H9 (cell line): ENCODE results near the gene SNX17. TPM values are rescaled to one million over a fixed set of nuclear protein-coding genes. Genes with fewer than 3 reads are reported as not detected.

Experiments used
- total RNA-seq: library from RNA; stranded (reverse); gene quantifications from 2 replicates; pipeline ENCODE4 v1.2.1, GENCODE V29; 2021

The SNX17 gene
- total RNA-seq, 1 experiment from 2014 or later = 81.1 TPM

Other genes starting within 250 kb of the SNX17 start
- 0.31 and 0.61 TPM in 2 replicates for gene ABHD1, start 246.8 kb upstream of the SNX17 start, total RNA-seq
- gene PREB, start 236.0 kb upstream of the SNX17 start, total RNA-seq = 43.6 and 45.6 TPM in 2 replicates
- not detected in 2 replicates for gene PRR30, start 231.2 kb upstream of the SNX17 start, total RNA-seq
- gene TCF23, start 221.6 kb upstream of the SNX17 start, total RNA-seq = not detected in 2 replicates
- 106 and 108 TPM in 2 replicates for gene ATRAID, start 158.6 kb upstream of the SNX17 start, total RNA-seq
- 112 and 122 TPM in 2 replicates for gene SLC5A6, start 158.3 kb upstream of the SNX17 start, total RNA-seq
- 117 and 130 TPM in 2 replicates for gene CAD, start 153.2 kb upstream of the SNX17 start, total RNA-seq
- 2.5 and 3.4 TPM in 2 replicates for gene SLC30A3, start 107.6 kb upstream of the SNX17 start, total RNA-seq
- gene DNAJC5G, start 95.2 kb upstream of the SNX17 start, total RNA-seq = 0.37 and 0.44 TPM in 2 replicates
- 4.6 and 5.0 TPM in 2 replicates for gene TRIM54, start 88.2 kb upstream of the SNX17 start, total RNA-seq
- 0.77 and 1.5 TPM in 2 replicates for gene UCN, start 62.2 kb upstream of the SNX17 start, total RNA-seq
- gene MPV17, start 47.5 kb upstream of the SNX17 start, total RNA-seq = 55.4 and 59.4 TPM in 2 replicates
- gene GTF3C2, start 13.9 kb upstream of the SNX17 start, total RNA-seq = 109 TPM in 2 replicates
- gene EIF2B4, start 278 bp upstream of the SNX17 start, total RNA-seq = 62.1 and 67.2 TPM in 2 replicates
- 24.8 and 26.5 TPM in 2 replicates for gene ZNF513, start 10.1 kb downstream of the SNX17 start, total RNA-seq
- 146 and 150 TPM in 2 replicates for gene PPM1G, start 39.0 kb downstream of the SNX17 start, total RNA-seq
- 140 TPM in 2 replicates for gene NRBP1, start 58.0 kb downstream of the SNX17 start, total RNA-seq
- 49.9 and 57.3 TPM in 2 replicates for gene KRTCAP3, start 71.8 kb downstream of the SNX17 start, total RNA-seq
- gene IFT172, start 119.1 kb downstream of the SNX17 start, total RNA-seq = 13.8 and 15.5 TPM in 2 replicates
- 21.1 and 21.5 TPM in 2 replicates for gene FNDC4, start 124.6 kb downstream of the SNX17 start, total RNA-seq
- 0.11 and 0.33 TPM in 2 replicates for gene GCKR, start 126.2 kb downstream of the SNX17 start, total RNA-seq
- gene ZNF512, start 212.4 kb downstream of the SNX17 start, total RNA-seq = 35.6 and 38.2 TPM in 2 replicates